ENCODE results near the gene ZEB2.

ZEB2 gene

GRCh38 chr2:144470816-144471215 is 49.1 kb downstream of the ZEB2 start:
- no peak for DNase-seq (ENCODE audit: low read depth)

DNA sequence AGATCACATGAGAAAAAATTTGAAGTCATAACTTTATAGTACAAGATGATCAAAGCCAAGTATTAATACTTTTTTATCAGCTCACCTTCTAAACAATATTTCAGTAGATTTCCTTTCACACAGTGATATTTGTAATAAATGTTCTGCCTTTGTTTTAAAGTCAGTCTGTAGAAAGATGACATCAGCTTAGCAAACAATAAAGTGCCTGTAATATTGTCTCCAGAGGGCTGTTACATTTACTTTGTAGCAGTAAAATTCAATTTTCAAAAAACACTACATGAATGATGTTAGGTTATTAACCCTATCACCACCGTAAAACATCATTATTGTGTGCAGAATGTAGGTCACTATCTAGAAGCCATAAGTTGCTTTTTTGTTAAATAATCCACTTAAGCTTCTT is 49.6 kb downstream of the ZEB2 start:
- no peak for DNase-seq (ENCODE audit: low read depth)

- no peak for DNase-seq (ENCODE audit: low read depth)
These were observed 50.1 kb downstream of the ZEB2 start for GRCh38 chr2:144469798-144470197.

- no peak for DNase-seq (ENCODE audit: low read depth)
These were observed 50.9 kb downstream of the ZEB2 start for GRCh38 chr2:144468823-144469595.

DNA sequence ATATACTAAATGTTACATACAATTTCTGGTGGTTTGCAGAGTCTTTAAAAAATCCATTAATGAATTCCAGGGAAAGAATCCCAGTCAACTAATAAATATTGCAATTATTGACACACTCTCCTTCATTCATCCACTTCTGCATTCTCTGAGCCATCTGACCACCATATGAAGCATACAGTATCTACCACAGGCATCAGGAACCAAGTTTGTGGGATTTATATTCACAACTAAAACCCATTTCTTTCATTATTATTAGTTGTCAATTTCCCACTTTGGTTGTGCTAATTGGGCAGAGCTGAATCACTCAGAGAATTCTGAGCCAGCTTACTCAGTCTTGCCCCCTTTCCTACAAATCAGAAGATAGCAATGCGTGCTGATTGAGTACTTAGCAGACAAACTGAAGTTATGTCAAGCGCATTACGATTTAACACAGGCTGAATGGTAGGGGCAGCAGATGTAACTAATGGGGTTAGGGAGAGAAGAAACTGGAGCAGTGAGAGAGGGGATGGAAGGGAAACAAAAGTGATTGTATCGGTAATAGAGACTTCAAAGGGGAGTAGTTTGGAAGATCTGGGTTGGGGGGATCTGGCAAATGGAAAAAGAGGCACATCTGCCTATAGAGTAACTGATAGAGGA is 52.3 kb downstream of the ZEB2 start:
- DNase-seq (ENCODE audit: low read depth): no peak

GRCh38 chr2:144466637-144467036 is 53.3 kb downstream of the ZEB2 start:
- no peak for DNase-seq (ENCODE audit: low read depth)

DNA sequence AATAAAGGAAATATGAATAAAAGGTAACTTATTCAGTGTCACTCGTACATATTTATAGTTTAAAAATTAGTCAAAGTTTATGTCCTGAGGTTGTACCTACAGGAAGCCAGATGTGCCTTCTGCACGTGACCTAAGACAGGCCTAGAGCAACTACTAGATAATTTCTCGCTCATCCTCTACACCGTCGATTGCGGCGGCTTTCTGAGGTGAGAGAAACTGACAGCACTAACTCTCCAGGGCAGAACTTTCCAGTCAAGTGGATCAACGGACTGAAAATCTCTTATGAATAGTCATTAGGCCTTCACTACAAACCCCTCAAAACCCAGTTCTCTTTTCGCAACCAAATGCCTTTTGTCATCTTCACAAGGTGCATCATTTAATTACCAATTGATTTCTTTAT is 54.2 kb downstream of the ZEB2 start:
- no peak for DNase-seq (ENCODE audit: low read depth)

DNA sequence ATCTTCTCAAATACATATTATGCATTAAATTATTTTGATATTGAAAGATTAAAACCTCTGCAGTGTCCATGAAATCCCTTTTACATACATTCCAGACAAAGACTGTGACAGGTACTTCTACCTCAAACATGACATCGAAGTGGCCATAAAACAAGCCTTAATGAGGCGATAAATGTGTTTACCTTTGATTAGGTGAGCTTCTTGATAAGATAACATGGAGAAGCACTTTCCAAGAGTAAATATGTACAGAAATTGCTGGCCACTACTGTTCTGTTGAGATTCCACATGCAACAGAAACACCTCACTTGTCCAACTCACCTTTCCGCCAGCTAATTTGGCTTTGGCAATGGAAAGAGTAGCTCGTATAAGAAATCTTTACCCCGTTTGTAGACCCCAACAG is 55.2 kb downstream of the ZEB2 start:
- no peak for DNase-seq (ENCODE audit: low read depth)

DNA sequence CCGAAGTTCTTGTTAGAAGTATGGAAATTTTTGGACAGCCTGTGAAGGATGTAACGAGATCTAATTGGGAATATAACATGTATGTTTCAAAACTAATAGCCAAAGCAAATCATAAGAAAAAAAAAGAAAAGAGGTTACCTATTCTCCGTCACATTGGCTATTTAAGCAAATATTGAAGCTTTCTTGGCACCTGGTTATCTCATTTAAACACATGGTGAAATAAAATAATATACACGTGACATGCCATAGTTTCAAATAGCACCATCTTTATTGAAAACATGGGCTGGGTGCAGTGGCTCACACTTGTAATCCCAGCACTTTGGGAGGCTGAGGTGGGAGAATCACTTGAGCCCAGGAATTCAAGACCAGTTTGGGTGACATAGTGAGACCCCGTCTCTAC is 56.7 kb downstream of the ZEB2 start:
- DNase-seq (ENCODE audit: low read depth): no peak

GRCh38 chr2:144462266-144462665 is 57.7 kb downstream of the ZEB2 start:
- DNase-seq (ENCODE audit: low read depth): no peak

DNA sequence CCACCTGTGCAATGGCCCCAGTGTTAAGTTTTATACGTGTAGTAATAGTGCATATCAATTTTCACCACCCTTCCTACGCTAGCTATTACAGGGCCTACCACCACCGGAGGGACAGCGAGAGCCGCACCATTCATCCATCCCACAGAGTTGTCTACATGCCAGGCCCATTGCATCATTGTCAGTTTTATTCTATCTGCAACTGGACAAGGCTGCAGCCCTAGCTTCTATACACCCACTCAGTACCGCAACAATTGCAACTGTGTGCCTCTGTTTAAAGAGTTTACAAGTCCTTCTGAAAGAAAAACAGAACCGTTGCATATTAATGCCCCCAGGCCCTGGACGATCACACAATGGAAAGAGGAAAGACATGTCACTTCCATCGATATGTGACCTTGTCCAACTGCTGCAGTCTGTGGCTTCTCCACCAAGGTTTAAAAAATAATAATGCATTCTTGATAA is 58.6 kb downstream of the ZEB2 start:
- no peak for DNase-seq (ENCODE audit: low read depth)

DNA sequence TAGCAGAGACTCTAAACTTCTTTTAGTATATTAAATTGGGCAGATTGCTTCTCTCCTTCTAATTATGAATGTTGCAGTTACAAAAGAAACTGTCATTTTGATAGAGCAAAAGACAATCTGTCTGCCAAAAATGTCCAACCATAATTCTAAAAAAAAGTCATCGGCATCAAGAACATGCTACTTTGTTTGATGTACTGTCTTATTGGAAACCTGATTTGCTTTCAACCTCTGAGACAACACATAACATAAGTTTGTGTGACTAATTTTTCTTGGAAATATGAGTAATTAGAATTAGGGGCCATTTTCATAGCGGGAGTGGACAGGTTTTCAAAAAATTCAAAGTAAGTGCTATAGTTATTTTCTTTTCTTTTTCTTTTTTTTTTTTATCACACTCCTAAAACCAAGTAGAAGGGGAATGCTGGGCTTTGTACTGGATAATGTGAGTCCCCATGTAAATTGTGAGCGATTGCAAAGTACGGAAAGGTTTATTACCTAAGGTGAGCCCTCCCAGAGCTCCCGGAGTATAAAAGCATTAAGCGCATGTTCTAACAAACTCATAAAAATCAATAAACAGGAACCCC is 59.1 kb downstream of the ZEB2 start:
- DNase-seq (ENCODE audit: low read depth): no peak

- no peak for DNase-seq (ENCODE audit: low read depth)
These were observed 60.0 kb downstream of the ZEB2 start for GRCh38 chr2:144459937-144460336.

- no peak for DNase-seq (ENCODE audit: low read depth)
These were observed 60.6 kb downstream of the ZEB2 start for GRCh38 chr2:144459286-144459685.

- no peak for DNase-seq (ENCODE audit: low read depth)
These were observed 61.4 kb downstream of the ZEB2 start for GRCh38 chr2:144458541-144458940.

DNA sequence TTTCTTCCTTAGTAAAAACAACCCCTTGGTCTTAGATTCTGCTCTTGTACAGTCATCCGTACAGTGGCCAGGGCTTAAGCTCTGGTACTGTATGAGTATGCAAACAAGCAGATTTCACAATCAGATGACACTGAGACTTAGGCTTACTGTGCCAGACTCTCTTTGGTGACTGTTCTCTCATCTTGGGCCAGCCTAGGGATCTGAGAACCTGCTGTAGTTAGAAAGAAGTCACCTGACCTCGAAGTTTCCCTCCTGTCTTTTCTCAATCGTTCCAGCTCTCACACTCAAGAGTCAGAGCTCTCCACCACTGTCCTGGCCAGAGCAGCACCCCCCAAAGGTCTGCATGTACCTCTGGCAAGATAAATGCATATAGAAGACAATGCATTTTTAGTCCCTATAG is 63.2 kb downstream of the ZEB2 start:
- no peak for DNase-seq (ENCODE audit: low read depth)

- no peak for DNase-seq (ENCODE audit: low read depth)
These were observed 63.9 kb downstream of the ZEB2 start for GRCh38 chr2:144455987-144456386.

DNA sequence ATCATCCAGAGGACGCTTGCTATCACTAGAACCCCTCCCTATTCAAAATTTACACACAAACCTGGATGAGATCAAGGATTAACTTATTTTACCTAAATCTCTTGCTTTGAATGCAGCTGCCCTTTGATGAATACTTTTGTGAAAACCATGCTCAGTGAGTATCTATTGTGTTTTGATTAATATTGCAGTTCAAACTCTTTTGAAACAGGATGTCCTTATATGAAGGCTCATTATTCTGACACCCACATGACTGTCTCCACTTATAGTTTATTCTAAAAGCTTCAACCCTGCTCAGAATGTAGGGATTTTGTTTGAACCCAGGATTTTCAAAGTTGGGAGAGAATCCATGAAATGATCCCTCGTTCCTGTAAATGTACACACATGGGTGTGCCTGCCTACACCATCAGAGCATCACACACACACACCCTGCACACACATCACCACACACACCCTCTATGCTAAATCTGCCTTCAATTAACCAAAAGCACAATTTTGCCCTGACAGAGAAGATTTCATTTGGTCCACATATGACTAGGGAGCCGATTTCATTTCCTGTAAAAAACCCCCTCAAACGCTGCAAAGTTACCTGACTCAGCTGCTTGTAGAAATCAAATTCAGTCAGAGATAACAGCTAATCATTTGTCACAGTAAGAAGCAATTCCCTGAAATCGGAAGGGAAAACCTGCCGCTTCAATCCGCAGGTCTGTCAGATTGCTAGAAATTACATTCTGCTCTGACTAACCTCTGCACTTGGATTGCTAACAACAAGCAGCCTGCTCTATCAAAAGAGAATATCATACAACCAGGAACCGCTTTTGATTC is 65.2 kb downstream of the ZEB2 start:
- no peak for DNase-seq (ENCODE audit: low read depth)

GRCh38 chr2:144453486-144454158 is 66.3 kb downstream of the ZEB2 start:
- DNase-seq (ENCODE audit: low read depth): no peak

DNA sequence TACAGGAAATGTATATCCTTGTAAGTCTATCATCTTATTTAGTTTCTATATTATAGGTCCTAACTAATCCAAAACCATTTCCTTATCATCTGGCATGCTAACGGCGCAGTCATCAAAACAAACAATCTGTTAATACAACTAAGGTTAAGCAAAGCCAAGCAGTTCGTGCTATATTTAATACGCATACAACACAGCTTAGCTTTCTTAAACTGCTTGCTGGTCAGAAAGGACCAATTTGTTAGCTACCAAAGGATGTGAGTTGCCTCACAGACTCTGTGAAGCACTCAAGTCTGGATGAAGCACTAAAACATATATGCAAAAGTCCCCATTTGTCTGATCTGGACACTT is 67.0 kb downstream of the ZEB2 start:
- DNase-seq (ENCODE audit: low read depth): no peak

DNA sequence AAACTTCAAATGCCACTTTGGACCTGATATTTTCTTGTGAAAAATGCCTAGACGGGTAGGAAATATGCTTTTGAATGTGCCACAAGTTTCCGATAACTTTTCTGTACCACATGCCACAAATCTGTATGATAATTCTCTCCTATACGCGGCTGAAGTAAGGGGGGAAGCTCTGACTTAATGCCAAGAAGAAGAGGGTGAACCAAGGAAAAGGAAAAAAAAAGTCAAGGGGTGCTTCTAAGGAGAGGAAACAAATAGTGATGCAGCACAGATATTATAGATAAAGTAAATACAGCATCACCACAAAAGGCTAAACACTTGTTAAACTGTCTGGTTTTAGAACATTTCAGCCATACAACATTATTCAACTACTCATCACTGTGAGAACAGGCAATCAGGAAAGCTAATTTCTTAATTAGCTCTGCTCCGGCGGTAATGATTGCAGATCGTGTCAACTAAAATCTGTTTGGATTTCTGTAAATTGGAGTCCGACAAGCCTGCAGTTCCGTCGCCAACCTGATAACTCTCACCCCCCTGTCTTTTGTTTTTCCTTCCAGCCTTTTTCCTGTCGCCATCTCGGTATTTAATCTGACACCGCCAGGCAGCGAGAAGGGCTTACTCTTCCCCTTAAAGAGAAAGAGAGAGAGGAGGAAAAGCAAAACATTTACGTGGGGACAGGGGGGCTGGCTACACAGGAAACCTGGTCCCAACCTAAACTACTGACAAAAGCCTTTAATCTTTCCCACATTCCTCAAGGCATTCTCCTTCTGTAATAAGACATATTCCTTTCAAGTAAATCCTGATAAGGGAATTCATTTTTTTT is 67.5 kb downstream of the ZEB2 start:
- DNase-seq (ENCODE audit: low read depth): no peak
